Measurements from ENCODE around the gene KCNK7.

DNA sequence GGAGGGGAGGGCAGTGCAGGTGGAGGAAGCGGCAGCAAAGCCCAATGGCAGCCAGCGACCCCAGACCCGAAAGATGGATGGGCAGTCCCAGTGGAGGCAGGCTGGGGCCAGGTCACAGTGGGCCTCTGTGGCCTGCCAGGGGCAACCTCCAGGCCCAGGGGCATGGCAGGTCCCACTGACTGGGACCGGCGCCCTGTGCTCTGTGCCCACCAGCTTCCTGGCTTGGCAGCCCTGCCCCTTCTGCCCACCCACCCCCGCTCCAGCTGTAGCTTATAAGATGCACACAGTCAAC, 4.3 kb upstream of the KCNK7 start:
- TF ChIP-seq, protein P1, sequence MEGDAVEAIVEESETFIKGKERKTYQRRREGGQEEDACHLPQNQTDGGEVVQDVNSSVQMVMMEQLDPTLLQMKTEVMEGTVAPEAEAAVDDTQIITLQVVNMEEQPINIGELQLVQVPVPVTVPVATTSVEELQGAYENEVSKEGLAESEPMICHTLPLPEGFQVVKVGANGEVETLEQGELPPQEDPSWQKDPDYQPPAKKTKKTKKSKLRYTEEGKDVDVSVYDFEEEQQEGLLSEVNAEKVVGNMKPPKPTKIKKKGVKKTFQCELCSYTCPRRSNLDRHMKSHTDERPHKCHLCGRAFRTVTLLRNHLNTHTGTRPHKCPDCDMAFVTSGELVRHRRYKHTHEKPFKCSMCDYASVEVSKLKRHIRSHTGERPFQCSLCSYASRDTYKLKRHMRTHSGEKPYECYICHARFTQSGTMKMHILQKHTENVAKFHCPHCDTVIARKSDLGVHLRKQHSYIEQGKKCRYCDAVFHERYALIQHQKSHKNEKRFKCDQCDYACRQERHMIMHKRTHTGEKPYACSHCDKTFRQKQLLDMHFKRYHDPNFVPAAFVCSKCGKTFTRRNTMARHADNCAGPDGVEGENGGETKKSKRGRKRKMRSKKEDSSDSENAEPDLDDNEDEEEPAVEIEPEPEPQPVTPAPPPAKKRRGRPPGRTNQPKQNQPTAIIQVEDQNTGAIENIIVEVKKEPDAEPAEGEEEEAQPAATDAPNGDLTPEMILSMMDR (IDR thresholded peaks at IDR 0.05; ENCODE audit: insufficient read depth, low read length, poor library complexity, severe bottlenecking): no peak
- TF ChIP-seq EZH2phosphoT487 (conservative IDR thresholded peaks at IDR 0.05; ENCODE audit: low read length): no peak
